CD4-positive, alpha-beta T cell treated with Interleukin-2 at 100 ng/mL for 4 hours (primary cell): ENCODE results near the gene ITM2B.
"Not testable (repeated sequence)": the region's sequence is repeated elsewhere in the genome, so short reads cannot be mapped to it uniquely, and the experiment has no call there.

Experiments used
- DNase-seq: peaks from one replicate; pipeline ENCODE4 v3.0.0-alpha.2; 2020; ENCODE audit warnings: low spot score

The ITM2B gene

GRCh38 chr13:48224701-48225100 lies 8.3 kb upstream of the ITM2B start:
- no peak for DNase-seq

GRCh38 chr13:48230541-48230940 lies 2.5 kb upstream of the ITM2B start:
- no peak for DNase-seq

- no peak for DNase-seq
These were observed 1.9 kb upstream of the ITM2B start for GRCh38 chr13:48231080-48231479.

- DNase-seq, result no peak
These were observed 1.1 kb upstream of the ITM2B start for GRCh38 chr13:48231933-48232332.

- peak; percentile 19 for DNase-seq
These were observed 473 bp upstream of the ITM2B start for GRCh38 chr13:48232420-48233045.

GRCh38 chr13:48233889-48234488 lies 983 bp downstream of the ITM2B start:
- DNase-seq, result no peak

DNA sequence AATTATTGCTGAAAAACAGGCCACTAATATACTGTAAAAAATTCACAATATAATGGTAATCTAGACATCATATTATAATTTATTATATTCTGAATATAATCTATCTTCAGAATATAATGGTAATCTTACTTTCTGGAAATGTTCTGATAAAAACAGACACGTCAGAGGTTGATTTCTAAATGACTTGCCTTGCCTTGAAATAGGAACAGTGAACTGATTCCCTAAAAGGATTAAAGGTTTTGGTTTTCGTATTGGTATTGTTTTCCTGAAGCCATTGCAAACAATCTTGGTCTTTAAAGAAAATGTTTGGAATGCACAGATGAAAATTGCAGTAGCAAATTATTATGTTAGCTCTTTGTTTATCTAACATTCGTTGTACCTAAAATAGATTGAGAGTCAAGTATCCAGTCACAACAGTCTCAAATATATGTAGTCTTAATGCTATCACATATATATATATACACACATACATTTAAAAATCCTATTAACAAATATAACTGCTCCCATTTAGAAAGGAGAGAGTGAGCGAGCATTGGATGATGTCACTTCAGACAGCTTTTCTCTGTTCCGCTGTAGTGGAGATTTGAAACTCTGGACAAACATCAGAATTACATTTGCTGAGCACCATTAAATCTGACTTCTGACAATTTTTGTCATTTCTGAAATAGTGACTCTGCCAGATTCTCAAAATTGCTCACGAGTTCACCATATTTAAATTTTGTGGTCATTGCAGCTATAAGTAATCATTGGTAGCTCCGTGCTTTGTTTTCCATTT lies 1.7 kb downstream of the ITM2B start:
- peak; percentile 41 for DNase-seq

DNA sequence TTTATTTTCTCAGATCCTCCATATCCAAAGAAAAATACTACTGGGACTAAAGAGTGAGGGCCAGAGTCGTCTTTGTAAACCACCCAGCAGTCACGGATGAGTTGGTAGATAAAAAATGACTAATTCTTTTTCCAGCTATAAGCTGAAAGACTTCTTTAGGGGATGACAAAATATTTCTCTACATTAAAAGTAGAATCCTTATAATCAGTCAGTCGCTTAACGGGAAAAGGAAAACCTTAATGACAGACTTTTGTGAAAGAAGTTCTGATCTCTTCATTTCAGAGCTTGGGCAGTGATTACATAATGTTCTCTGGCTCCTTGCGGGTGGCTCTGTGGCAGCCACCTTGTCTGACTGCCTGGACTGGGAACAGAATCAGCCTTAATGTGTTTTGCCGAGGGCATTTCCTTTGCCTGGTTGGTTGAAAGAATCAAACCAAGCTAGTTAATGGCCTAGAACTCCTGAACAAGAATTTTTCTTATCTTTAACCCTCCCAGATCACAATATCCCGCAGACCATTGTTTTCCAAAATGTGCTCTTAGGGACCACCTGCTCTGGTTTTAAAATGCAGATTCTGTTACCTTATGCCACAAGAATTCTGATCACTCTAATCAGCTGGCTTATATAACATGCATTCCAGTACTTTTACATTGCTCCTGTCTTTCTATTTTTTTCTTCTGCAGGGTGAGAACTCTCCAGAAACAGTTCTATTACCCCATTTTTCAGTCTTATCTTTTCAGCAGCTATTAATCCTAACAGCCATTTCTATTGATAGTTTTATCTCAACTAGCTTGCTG lies 2.5 kb downstream of the ITM2B start:
- DNase-seq, result no peak

GRCh38 chr13:48236528-48237353 lies 3.7 kb downstream of the ITM2B start:
- peak; percentile 22 for DNase-seq

DNA sequence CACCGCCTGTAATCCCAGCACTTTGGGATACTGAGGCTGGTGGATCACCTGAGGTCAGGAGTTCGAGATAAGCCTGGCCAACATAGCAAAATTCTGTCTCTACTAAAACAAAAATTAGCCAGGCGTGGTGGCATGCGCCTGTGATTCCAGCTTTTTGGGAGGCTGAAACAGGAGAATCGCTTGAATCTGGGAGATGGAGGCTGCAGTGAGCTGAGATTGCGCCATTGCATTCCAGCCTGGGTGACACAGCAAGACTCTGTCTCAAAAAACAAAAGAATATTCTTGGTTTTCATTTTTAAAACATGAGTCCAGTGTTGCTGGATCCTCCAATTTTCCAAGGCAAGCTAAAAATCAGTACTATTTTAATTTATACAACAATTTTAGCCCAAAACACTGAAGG lies 6.4 kb downstream of the ITM2B start:
- DNase-seq, result not testable (repeated sequence)

- no peak for DNase-seq
These were observed 8.6 kb downstream of the ITM2B start for GRCh38 chr13:48241651-48242050.

DNA sequence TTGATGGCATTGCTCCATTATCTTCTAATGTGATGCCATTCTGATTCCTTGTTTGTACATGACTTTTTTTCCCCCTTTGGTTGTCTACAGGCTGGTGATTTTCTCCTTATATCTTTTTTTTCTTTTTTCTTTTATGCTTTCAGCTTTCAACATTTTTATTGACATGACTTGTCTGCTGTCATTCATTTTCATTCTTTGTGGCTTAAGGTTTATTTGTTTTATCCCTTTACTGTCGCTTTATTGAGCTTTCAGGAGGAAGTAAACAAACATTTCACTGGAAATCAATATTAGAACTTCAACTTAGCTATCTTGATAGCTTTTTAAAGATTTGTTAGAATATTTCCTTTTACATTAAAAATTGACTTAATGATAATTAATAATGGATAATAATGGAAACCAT lies 9.7 kb downstream of the ITM2B start:
- no peak for DNase-seq

DNA sequence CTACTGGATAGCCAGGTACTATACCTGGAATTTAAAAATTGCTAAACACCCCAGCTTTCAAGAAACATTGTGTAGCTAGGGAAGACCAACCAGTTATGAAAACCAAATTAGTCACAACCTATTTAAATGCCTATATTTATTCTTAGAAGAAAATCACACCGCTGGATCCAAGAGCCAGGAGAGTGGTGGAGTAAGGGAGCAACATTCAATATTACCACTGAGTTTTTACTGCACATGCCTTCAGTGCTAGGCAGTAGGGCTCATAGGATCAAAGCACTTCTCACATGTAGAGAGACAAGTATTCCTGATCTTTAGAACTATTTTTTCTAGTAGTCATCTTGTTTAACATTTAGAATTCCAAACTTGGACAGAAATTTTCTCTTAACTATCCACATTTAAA lies 11.2 kb downstream of the ITM2B start:
- no peak for DNase-seq

GRCh38 chr13:48246102-48246501 lies 13.1 kb downstream of the ITM2B start:
- no peak for DNase-seq

DNA sequence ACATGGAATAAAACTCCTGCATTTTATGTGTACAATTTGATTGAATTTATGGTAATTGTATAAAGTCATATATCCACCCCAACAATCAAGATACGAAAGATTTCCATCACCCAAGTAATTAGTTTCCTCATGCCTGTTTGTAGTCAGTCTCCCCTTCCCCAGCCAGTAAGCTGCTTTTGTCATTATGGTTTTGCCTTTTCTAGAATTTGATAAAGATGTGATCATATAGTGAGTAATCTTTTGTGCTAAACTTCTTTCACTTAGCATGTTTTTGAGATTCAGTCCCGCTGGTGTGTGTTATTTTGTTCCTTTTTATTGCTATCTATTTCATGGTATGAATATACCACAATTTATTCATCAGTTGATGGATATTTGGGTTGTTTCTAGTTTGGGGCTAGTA lies 16.0 kb downstream of the ITM2B start:
- DNase-seq, result no peak

- DNase-seq, result no peak
These were observed 18.6 kb downstream of the ITM2B start for GRCh38 chr13:48251611-48252081.

GRCh38 chr13:48252176-48252575 lies 19.2 kb downstream of the ITM2B start:
- no peak for DNase-seq

DNA sequence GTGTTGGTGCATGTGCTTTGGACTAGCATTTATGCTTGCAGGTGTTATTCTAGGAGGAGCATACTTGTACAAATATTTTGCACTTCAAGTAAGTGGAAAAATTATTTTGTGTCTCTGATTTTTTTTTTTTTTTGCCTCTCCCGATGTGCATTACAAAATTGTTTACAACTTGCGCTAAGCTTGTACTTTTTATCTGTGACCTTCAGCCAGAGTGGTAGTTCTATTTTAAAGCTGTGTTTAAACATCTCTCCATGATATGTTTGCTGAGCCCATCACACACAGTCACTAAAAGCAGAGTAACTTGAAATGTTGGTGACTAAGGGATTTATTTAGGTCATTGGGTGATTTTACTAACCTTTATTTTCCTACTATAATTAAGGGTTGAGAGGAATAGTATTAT lies 20.8 kb downstream of the ITM2B start:
- no peak for DNase-seq

DNA sequence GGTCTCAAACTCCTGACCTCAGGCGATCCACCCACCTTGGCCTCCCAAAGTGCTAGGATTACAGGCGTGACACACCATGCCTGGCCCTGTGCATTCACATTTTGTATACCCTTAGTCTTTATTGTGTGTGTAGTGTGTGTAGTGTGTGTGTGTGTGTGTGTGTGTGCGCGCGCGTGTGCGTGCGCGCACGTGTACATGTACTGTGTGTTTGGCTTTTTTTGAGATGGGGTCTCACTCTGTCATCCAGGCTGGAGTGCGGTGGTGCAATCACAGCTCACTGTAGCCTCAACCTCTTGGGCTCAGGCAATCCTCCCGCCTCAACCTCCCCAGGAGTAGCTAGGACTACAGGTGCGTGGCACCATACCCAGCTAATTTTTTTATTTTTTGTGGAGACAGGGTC lies 22.1 kb downstream of the ITM2B start:
- DNase-seq, result no peak

GRCh38 chr13:48255954-48256353 lies 22.9 kb downstream of the ITM2B start:
- no peak for DNase-seq

DNA sequence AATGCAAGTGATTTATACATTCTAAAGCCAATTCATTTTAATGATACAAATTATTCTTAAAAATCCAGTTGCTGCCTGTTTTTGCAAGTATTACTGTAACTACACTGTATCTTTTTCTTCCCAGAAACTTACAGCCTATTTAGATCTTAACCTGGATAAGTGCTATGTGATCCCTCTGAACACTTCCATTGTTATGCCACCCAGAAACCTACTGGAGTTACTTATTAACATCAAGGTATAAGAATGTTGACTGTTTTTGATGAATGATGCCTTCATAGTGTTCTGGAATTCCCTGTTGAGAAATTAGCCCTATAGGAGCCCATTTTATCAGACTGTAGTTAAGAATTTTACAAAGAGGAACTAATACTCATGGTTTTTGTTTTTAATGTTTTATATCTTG lies 25.0 kb downstream of the ITM2B start:
- DNase-seq, result no peak

DNA sequence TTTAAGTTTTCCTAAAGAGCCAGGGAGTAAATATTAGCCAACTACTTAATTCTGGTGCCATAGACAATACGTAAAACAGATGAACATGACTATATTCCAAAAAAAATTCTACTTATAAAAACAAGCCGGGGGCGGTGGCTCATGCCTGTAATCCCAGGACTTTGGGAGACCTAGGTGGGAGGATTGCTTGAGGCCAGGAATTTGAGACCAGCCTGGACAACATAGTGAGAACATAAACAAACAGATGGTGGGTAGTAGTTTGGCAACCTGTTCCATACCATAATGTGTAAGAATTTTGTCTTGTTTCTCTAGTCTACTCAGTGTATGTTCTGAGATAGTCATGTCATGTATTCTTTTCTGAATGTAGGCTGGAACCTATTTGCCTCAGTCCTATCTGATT lies 25.4 kb downstream of the ITM2B start:
- DNase-seq, result no peak
